Inflammatory macrophage treated with lipopolysaccharide for 4 hours (primary cell): ENCODE measurements around the gene DNAJB13.

Source experiments
- DNase-seq: peaks from one replicate; pipeline ENCODE4 v3.0.0-alpha.2; 2020

The DNAJB13 gene

DNA sequence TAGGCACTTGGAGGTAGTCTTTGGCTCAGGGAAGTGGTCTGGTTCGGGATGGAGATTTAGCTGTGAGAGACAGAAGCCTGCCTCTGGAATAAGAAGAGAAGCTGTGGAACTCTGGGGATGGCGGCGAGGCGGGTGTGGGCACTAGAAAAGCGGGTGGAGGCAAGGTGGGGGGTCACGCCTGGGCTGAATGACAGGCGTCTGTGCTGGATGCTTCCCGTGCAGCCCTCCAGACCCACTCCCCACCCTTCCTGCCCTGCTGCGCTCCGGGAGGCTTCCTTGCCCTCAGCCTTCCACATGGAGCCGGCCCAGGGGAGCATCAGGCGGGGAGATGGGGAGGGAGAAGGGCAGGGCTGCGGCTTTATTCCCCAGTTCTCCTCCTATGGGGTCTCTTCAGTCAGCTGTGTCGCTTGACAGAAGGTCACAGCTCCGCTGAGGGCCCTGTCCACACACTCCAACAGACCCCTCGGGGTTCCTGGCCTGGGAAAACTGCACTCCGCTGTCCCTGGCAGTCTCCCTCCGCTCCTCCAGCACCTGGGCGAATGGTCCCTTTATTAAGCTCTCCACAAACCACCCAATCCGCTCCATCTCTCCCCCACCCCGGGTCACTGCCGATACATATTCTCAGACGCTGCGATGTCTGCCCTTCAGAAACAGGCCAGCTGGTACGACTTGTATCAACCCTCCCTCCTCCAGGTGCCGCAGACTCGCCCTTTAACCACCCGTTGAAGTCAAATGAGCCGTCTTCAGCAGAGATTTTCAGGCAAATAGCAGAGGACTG, 6.2 kb downstream of the DNAJB13 start:
- no peak for DNase-seq

DNA sequence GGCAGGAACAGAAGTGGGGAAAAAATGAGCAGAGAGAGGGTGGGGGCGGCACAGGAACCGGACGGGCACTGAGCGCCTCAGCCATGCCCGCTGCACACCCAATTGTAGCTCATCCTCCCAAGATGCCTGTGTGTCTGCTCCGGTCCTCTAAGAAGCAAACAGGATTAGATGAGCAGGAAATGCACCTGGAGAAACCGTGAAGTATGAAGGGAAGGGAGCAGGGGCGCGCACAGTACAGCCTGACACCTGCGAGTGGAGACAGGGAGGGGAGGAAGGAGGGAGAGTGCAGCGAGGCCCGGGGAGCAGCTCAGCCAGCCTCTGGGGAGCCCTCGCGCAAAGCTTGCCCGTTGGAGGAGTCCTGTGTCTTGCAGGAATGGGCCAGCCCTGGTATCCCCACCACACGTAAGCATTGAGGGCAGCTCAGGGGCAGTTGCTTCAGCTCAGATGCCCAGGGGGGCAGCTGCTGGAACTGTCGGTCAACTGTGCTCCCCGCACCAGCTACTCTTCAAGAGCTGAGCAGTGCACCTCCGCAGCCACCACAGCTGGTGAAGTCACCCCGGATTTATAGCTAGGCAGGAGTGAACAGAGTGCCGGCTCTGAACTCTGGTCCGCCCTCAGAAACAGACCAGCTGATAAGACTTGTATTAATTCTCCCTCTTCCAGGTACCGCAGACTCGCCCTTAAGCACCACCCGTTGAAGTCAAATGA, 7.0 kb downstream of the DNAJB13 start:
- no peak for DNase-seq

DNA sequence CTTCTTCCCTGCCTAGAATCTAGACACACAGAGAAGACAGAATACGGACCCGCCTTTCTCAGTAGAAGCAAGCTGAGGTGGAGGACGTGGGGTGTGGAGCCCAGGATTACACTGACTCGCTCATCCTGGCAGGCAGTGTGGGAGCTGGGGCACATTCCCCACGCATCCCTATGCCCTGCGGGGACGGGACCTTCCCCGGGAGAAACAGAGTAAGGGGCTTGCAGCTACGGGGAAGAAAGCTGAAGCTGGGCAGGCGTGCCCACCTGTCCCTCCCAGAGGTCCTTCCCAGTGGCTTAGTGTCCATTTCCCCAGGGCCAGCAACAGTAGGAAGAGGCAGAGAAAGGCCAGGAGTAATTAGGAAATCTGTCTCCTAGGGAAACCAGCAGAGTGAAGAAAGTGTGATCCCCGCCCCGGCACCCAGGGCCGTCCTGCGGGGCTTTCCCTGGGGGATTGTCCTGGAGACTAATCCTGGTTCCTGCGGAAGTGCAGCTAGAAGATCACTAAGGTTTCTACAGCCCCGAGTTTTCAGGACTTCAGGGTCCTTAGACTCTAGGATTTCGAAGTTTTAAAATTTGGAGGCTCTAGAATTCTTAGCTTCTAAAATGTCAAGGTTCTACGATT, 7.8 kb downstream of the DNAJB13 start:
- DNase-seq, result no peak

DNA sequence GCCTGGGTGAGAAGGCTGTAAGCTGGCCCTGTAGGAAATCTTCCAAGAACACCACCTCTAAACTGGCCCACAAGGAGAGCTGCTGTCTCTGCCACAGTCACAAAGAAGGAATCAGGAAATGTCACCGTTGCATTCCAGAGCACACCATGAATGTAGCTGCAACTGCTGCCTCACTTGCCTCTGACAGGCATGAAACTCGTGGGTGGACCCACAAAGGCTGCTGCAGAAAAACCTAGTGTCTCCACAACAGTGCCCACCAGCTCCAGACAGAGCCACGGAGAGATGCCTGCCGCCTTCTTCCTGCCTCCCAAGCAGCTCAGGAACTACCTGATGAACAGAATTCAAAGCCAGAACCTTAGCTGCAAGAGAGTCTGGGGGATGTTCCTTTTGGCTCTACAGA, 10.5 kb downstream of the DNAJB13 start:
- no peak for DNase-seq

DNA sequence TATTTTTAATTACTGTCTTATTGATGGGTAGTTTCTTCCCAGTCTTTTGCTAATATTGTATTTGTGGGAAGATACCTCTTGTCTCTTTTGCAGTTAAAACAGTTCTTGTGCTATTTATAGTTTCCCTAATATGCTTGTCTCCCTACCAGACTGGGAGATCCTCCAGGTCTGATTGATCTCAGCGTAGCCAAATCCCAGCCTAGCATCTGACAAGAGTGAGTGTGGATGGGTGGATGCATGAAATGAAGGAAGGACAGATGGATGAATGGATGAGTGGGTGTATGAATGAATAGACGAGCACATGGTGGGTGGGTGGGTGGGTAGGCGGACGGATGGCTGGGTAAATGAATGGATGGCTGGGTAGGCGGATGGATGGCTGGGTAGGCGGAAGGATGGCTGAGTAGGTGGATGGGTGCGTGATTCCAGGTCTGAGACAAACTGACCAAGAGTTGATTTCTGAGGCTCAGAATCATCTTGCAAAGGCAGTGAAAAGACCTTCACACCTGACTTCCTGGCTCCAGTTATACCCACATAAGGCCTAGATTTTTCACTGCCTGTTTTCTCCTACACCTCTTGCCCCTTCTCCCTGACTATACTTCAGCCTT, 11.4 kb downstream of the DNAJB13 start:
- no peak for DNase-seq

DNA sequence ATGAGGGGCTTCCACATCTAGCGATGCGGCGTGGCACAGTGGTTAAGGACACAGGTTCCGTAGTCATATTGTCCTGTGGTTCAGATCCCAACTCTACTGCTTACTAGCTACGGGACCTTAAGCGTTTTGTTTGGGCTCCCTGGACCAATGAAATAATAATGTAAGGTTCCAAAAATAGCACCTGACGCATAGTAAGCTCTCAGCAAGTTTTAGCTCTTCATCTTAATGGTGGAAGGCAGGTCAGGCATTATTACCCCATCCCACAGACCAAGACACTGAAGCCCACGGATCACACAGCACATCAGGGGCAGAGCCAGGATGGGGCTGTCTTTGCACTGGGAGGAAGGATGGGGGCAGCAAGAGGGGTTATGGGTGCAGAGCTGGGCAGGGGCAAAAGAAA, 13.0 kb downstream of the DNAJB13 start:
- DNase-seq, result no peak

DNA sequence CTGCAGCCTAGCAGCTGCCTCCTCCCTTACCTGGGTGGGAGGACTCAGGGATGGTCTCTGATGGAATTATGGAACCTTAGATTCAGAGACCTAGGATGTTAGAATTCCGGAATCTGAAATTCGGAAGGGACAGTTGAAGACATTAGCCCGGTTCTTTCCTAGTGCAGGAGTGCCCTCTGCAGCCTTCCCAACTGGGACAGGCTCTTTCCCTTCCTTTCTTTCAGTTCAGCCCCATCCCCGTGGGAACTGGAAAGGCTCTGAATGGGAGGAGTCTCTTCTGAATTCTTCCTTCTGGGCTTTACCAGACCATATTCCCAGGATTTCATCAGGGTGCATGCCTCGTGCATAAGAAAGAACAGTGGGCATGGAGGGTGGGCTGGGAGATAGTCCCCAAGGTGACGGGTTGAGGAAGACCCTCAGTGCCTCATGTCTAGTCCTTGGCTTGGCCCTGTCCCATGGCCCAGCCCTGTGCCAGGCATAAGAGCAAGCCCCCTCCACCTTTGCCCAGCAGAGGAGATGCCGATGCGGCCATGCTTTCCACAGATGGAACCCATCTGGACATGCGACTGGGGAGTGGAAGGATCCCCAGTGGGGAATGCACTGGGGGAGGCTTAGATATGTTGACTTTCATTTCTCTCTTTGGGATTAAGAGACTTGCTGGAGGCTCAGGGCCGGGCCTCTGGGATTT, 14.4 kb downstream of the DNAJB13 start:
- no peak for DNase-seq

DNA sequence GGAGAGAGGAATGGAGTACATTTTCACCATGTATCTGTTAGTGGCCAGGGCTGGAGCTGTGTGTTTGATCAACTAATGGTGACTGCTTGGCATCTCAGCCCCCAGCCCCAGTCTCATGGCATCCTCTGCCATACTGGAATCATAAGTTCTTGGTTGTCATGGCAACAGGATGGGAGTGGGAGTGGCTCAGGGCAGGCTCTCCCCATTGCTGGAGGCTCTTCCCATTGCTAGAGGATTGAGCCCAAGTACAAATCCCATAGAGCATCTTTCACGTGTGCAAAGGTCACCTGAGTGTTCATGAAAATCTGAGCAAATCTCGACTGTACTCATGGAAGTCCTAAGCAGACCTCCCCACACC, 14.9 kb downstream of the DNAJB13 start:
- DNase-seq, result no peak

DNA sequence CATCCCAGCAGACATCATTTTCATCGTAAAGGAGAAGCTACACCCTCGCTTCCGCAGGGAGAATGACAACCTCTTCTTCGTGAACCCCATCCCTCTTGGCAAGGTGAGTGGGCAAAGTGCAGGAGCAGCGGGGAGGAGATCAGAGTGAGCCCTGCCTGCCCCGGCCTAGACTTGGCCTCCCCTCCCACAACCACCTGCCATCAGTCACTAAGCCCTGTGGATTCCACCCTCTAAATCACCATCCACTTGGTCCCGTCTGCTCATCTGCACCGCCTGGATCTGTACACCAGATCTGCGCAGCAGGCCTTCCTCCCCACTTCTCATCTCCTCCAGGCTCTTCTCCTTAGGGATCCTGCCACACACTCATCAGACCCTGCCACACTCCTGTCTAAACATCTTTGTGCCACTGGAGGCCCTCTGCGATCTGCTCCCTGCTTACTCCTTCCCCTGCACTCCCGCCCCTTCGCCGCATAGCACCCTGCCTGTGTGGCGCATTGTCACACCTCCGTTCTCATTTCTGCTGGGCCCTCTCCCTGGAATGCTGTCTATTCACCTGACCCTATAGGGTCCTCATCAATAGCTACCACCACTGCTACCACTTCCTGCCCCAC, 17.6 kb downstream of the DNAJB13 start:
- no peak for DNase-seq

DNA sequence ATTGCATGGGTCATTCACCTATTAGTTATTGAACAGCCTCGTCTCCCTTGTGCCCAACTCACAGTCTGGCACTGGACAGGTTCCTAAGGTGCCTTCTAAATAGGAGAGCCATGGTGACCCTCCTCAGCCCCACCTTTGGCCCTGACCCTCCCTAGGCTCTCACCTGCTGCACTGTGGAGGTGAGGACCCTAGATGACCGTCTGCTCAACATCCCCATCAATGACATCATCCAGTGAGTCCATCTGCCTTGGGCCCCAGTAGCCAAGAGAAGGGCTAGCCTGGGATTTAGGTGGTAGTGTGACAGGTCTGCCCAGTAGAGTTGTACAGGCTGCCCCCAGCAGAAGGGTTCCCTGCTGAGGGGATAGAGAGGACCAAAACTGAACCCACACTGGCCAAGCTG, 18.3 kb downstream of the DNAJB13 start:
- DNase-seq, result no peak

DNA sequence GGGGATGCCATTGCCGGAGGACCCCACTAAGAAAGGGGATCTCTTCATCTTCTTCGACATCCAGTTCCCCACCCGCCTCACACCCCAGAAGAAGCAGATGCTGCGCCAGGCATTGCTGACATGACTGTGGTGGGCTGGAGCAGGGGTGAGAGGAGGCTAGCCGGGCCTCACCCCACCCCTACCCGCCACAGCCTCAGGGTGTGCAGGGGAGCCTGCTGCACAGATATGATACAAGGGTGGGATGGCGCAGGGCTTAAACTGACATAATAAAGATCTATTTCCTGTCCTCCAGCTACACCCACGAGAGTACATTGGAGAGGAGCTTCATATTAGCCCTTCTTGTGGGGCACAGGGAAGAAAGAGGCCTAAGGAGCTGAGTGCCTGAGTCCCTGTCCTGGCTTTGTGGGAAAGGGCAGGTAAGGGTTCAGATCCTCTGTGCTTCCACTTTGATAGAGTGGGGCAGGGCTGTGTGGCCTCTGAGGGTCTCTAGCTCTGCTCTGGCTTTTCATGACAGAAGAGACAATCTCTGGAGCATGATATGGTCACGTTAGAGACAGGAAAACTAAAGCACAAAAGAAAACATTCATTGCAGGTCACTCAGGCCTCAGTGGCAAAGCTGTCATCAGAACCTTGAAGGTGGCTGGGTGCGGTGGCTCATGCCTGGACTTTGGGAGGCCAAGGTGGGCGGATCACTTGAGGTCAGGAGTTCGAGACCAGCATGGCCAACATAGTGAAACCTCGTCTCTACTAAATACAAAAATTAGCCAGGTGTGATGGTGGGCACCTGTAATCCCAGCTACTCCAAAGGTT, 19.4 kb downstream of the DNAJB13 start:
- no peak for DNase-seq

DNA sequence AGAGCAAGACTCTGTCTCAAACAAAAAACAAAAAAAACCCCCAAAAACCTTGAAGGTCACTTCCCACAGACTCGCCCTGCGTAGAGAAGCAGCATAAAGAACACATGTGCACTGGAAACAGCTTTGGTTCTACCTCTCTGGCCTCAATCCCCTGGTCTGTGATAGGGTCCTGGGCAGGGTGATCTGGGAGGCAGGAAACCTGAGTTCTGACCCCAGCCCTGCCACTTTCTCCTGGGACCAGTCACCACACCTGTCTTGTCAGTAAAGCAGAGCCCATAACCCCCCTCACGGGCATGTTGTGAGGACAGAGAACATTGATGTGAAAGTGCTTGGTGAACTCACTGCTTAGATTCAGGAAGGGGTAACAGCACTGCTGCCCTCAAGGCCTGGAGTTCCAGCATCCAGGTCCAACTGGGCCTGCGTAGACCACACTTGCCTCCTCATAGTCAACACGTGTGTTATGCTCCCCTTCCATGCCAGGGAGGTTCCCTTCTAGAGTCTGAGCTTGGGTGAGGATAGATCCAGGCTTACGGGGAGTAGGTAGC, 20.4 kb downstream of the DNAJB13 start:
- DNase-seq, result no peak

DNA sequence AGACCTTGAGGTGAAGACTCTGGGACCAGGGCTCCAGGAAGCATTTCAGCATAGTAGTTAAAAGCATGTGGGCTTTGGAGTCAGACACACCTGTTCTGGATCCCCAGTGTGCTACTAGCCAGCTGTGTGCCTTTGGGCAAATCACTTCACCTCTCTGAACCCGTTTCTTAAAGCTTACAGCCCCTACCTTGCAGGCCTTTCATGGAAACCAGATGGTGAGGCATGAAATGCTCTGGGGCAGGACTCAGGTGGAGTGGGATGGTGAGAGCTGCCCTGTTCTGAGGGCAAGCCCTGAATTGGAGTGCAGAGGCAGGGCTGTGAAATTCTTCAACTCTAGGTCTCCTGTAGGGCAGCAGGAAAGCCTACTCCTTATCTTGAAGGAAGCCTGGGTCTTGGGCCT, 21.4 kb downstream of the DNAJB13 start:
- DNase-seq, result no peak

DNA sequence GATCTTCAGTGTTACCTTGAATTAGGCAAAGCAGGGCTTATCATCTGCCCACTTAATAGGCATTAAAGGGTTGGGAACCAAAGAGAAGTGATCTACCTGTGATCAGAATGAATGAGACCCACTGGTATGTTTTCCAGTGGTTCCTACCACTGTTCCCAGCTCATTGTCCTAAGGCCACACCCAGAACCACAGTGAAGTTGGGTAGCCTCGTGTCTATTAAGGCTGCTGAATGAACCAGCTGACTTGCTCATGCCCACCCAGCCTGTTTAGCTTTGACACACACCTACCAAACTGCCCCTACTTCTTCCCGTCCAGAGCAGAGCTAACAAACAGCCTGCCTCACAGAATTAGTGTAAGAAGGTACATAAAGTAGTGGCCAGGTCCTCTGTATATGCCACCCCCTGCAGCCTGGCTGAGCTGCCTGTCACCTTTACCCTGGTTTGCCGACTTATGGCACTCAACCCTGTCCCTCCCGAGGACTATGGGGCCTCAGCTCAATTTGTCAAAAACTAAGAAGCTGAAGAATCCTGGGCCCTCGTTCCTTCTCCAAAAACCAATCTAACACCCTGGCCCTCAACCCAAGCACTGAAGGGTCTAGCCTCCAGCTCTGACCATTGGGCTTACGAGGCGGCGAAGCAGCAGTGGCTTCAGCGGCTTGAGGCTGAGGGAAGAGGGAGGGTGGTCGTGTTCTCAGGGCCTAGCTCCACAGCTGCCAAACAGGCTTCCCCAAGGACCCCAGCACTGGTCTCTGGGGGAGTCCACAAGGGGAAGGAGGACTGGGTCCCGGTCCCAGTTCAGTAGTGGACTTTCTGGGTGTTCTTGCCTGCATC, 22.0 kb downstream of the DNAJB13 start:
- no peak for DNase-seq

DNA sequence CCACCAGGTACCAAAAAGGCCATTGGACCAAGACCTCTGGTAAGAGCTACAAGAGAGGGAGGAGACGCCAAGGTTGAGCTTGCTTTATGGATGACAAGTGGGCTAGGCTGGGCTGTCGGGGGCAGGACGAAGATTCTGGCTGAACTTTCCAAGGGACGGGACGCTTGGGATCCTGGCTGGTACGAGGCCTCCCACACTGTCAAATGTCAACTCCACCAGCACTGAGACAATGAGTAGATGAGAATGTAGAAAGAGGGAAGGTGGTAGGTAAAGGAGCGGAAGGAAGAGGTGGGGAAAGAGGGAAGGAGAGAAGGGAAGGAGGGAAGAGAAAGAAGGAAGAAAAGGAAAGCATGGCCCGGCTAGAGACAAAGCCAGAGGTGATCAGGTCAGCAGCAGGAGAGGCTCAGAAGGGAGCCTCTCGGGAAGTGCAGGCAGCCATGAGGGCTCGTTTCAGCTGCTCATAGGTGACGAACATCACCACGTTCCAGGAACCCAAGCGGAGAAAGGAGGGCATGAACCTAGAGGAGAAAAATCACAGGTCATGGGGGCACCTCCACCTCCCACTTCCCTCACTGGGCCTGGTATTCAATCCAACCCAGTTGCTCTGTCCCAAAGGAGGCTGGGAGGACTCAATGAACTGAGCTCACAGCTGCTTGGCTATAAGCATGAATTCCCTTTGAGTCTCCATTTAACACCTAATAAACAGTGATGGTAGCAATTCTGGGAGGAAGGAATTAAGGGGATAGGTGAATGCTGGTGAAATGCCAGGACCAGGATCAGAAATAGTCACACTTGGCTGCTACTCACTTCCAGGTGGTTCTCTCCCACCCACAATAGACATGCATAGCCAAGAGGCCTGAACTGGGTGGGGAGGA, 24.0 kb downstream of the DNAJB13 start:
- DNase-seq, result no peak

DNA sequence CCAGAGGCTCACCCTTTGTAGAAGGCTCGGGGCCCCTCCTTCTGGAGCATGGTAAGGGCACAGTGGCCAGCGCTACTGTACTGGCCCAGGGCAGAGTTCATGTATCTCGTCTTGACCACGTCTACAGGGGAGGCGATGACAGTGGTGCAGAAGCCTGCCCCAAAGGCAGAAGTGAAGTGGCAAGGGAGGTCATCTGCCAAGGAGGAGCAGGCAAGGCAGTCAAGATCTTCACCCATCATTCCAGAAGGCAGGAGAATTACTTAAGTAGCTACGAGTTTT, 24.6 kb downstream of the DNAJB13 start:
- DNase-seq, result no peak

DNA sequence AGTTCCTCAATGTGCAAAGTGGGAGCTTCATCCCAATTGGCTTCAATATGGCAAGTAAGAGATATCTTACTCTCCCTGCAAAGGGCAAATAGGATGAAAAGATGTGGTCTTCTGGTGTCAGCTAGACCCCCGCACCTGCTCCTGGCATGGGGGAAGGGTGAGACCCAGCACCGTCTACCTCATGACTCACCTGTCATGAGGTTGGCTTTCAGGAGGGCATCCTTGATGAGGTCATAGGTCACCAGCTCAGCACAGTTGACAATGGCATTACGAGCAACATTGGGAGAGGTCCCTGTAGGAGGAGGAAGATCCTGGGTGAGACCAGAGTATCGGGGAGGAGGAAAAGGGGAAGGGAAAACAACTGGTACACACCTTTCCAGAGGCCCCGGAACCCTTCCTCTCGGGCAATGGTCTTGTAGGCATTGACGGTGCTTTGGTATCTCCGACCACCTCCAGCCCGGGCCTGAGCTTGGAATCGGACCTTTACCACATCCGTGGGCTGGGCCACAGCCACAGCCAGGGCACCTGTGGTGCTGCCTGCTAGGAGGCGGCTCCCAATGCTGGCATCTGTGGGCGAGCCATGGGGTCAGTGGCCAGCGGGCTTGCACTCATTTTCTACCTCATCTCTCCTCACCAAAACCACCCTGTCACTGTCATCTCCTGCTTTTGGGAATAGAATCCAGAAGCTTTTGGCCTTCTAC, 25.8 kb downstream of the DNAJB13 start:
- no peak for DNase-seq

DNA sequence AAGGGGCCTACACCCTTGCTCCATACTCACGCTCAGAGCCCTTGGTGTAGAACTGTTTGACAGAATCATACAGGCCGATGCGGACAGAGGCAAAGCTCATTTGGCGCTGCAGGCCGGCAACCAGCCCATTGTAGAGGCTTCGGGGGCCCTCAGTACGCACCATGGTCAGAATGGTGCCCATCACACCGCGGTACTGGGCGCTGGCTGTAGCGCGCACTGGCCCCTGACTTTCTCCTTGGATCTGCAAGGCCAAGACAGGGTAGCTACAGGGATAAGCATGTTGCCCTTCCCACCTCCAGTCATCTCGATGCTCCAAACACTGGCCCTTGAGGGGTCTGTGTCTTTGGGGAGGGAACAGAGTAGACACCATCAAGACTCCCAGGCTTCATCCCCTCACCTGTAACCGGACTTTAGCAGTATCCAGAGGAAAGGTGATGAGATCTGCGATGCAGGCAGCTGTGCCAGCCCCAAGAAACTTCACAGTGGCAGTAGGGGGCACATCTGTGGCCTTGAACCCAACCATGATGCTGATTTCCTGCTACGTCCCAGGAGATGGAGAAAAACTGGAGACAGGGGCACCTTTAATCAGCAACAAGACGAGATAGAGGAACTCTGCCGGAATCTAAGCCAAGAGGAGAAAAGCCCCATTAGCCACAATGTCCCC, 27.2 kb downstream of the DNAJB13 start:
- no peak for DNase-seq
